GM21381 (cell line): ENCODE data around the gene CLEC16A.

Source experiments
- ATAC-seq: cut with Tn5 transposase; IDR thresholded peaks from one replicate; pipeline ENCODE4 v1.9.1; 2021; ENCODE audit warnings: mild to moderate bottlenecking, moderate library complexity; ENCODE audit not compliant: unreplicated experiment

The CLEC16A gene

GRCh38 chr16:11165894-11166665, 221.7 kb downstream of the CLEC16A start:
- no peak for ATAC-seq

GRCh38 chr16:11167581-11167980, 223.2 kb downstream of the CLEC16A start:
- no peak for ATAC-seq

DNA sequence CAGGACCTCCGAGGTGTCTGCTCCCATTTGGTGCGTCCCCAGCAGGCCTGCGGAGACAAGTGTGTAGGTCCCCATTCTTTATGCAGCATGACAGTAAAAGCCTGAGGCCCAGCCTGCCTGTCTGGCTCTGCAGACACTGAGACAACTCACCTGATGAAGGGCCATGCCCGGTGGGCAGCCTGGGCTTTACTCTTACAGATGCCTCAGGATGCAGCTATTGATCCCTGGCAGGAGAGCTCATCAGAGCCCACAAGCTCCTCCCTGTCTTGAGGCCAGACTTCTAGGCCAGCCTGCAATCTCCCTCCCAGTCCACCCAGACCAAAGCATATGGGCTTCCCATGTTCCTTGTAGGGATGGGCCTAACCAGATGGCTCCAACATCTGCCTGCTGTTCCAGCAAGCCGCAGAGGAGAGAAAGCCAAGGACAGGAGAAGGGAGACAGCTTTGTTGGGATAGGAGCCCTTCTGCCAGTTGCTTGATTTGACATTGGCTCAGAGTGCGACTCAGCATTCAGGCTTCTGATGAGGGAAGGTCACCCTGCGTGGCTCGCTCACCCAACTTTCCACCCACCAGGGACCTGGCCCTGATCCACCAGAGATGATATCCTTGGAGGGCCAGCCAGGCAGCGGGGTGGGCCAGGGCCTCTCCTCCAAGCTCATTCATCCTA, 224.2 kb downstream of the CLEC16A start:
- no peak for ATAC-seq

DNA sequence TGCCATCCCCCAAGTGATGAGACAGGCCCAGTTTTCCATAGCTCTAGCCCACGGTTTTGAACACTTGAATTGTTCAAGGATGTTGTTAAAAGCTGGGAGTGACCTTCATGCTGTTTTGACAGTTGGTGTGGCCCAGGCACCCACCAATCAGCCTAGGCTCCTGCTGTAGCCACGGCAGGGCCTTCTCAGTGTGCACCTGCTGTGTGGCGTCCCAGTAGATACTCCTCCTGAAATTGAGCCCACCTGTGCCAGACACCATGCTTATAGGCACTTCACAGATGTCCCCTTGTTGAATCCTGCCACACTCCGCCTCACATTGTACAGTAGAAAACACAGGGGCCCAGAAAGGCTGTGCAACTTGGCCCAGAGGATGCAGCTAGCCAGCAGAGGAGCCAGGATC, 225.3 kb downstream of the CLEC16A start:
- no peak for ATAC-seq

GRCh38 chr16:11170201-11170600, 225.8 kb downstream of the CLEC16A start:
- no peak for ATAC-seq

DNA sequence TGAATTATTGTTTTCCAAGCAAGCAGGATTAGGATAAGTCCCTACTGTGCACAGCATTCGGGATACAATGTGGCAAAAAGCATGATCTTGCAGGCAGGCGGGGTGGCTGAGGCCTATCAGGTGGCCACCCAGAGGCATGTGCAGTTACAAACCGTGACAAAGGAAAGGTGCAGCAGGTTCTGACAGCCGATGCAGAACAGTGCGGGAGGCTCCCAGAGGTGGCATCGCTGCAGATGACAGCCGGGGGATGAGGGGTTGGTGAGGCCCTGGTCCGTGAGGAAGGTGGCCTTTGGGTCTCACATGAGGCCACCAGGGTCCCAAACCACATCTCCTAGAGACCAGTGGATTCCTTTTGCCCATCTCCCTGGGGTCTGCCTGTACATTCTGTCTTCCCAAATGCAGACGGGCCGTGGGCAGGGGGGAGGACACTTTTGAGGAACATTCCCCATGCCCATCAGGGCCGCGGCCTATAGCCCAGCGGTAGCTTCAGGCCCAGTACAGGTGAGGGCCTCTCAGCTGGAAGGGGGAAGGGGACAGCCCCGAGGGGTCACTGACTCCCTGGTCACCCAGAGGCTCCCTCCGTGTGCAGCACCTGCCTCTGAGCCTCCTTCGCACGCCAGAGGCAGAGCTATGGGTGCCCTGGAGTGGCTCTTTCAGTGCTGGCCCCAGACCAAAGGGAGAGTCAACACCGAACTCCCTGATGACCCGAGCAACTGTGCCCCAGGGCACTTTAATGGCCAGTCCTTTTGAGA, 226.5 kb downstream of the CLEC16A start:
- no peak for ATAC-seq

DNA sequence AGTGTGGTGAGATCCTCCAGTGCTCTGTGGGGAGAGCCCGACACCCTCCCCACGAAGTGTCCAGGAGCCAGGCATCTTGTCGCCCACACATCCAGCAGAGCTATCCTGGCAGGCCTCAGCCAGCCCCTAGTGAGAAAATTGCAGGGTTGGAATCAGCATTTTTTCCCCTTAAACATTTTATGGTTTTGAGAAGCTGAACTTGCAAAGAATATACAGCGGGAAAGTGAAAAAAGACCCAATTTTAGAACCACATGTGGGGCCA, 227.0 kb downstream of the CLEC16A start:
- ATAC-seq = no peak

GRCh38 chr16:11171757-11172299, 227.5 kb downstream of the CLEC16A start:
- no peak for ATAC-seq

DNA sequence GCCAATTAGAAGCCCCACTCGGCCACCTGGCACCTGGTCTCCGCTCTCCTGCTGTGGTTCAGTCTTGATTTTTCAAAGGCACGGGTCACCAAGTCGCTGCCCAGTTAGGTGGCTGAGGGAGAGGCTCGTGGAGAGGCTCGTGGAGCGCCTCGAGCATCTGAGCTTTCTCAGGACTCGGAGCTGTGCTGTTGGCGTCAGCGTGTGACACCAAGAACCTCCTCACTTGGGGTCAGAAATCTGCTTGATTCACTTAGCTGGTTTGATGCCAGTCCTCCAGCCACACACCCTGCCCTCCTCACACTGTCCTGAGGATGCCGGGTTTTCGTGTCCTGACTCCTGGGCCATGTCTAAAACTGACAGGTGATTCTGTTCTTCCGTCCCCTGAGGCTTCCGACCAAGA, 229.1 kb downstream of the CLEC16A start:
- no peak for ATAC-seq

DNA sequence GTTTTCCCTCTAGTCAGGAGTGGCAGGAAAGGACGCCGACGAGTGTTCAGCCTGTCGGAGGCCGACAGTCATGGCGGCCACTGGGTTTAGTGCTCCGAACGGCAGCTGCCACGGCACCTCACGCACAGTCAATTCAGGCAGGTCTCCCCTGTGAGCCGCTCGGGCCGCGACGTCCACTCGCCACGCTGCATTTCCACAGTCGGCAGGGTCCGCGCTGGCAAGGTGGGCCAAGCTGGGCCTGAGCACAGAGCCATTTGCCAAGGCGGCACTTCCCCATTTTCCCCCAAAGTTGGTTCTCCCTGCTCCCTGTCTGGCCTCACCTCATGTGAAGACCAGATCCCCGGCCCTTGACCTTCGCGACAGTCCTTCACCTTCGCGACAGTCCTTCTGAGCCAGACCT, 229.8 kb downstream of the CLEC16A start:
- ATAC-seq = no peak

DNA sequence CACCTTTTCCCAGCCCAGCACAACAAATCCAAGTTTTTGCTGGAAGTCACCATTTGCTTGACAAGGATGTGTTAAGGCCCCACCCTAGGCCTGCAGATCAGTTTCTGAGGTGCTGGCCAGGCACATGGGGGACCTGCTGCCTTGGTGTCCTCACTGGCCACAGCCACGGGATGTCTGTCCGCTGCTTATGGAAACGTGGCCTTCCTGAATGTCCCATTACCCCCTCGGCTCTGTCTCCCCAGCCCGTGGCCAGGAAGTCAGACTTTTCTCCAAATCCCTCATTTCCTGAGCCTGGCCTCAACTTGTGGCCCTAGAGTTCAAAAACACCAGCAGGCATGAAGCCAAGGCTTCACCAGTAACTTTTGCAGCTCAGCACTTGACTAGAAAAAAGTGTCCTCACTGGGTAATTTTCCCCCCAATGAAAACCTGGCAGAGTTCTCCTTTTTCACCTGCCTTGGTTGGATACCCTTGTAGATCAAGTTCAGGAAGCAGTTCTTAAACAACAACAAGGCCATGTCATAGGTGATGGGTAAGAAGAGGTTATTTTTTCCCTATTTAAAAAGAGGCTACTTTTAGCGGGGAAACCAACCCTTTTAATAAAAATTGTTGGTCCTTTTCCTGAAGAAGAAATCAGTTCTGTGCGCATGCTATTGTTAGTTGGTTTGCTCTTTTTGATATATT, 230.9 kb downstream of the CLEC16A start:
- ATAC-seq = no peak

DNA sequence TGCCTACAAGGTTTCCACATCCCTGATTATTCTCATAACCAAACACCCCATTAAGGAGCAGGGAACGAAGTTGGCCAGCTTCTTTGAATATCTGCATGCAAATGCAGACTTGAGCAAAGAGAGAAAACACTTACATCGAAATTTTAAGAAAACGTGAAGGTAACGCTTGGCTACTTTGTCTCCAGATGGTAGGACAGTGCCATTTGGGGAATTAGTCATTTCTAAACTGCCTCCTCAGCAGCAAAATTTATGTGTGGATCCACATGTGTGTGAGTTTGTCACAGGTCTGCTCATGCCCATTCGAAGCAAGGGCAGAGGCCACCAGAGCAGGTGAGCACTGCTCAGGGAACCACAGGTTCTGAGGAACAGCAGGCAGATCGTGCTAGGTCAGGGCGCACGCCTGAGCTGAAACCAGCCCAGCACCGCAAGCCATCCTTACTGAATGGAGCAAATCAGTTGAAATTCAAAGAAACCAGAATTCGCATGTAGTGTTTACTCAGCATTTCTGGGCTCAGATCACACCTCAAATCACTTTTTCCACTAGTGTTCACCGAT, 231.5 kb downstream of the CLEC16A start:
- peak; percentile 51 for ATAC-seq

GRCh38 chr16:11177578-11178160, 233.3 kb downstream of the CLEC16A start:
- no peak for ATAC-seq

DNA sequence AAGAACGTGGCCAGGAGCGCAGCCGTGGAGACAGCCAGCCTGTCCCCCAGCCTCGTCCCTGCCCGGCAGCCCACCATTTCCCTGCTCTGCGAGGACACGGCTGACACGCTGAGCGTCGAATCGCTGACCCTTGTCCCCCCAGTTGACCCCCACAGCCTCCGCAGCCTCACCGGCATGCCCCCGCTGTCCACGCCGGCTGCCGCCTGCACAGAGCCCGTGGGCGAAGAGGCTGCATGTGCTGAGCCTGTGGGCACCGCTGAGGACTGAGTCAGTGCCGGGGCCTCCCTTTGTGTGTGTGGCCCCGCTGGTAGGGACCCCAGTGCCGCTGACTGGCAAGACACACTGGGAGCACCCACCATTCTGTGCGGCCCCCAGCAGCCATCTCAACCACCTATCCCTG, 234.1 kb downstream of the CLEC16A start:
- no peak for ATAC-seq

- ATAC-seq = no peak
These were observed 235.2 kb downstream of the CLEC16A start for GRCh38 chr16:11179574-11179973.

- ATAC-seq = peak; percentile 31
These were observed 236.1 kb downstream of the CLEC16A start for GRCh38 chr16:11180489-11180888.

GRCh38 chr16:11181242-11181898, 237.0 kb downstream of the CLEC16A start:
- no peak for ATAC-seq

DNA sequence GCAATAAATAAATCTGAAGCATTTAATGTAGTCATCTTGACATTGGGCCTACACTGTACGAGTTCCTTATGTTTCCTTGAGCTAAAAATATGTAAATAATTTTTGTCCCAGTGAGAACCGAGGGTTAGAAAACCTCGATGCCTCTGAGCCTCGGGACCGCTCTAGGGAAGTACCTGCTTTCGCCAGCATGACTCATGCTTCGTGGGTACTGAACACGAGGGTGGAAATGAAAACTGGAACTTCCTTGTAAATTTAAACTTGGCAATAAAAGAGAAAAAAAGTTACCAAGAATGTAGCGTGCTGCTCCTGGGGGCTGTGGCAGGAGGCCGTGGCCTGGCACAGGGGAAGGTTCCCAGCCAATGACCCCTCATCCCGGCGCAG, 237.5 kb downstream of the CLEC16A start:
- no peak for ATAC-seq

DNA sequence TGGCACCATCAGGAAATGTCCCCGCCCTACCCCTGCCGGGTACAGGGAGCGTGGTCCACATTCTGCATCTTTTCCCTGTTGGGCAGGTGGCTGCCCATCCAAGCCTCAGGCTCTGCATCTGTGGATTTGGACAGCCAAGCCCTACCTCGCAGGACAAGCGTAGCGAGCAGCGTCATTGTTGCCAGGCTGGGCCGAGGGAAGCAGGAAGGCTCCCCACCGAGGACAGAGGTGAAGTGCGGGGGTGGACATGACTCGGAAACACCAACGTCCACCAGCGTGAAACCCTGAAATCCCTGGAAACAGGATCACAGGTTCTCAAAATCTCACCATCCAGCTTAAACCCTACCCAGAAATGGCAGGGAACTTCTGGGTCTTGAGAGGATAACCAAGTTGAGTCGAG, 238.0 kb downstream of the CLEC16A start:
- ATAC-seq = no peak
